HEK293 (cell line): Measurements from ENCODE around the gene PDZD8.

ENCODE experiments used
- CTCF ChIP-seq: fragments of 450-650 bp; formaldehyde crosslinking; IDR thresholded peaks from 2 replicates; pipeline ENCODE4 v1.5.1; 2016; ENCODE audit warnings: missing biosample characterization, missing genetic modification characterization
- GLI2 ChIP-seq: fragments of 450-650 bp; formaldehyde crosslinking; IDR thresholded peaks from 2 replicates; pipeline ENCODE4; 2017; ENCODE audit warnings: missing biosample characterization, missing genetic modification characterization, low read depth, borderline replicate concordance
- GLIS2 ChIP-seq: fragments of 450-650 bp; formaldehyde crosslinking; IDR thresholded peaks from 2 replicates; pipeline ENCODE4 v1.5.1; 2016; ENCODE audit warnings: missing biosample characterization, missing genetic modification characterization
- KLF1 ChIP-seq: fragments of 450-650 bp; formaldehyde crosslinking; IDR thresholded peaks from 2 replicates; pipeline ENCODE4 v1.5.1; 2016; ENCODE audit warnings: missing biosample characterization, missing genetic modification characterization
- KLF10 ChIP-seq: fragments of 450-650 bp; IDR thresholded peaks from 2 replicates; pipeline ENCODE4 v1.5.1; 2018; ENCODE audit warnings: missing biosample characterization, mild to moderate bottlenecking, missing genetic modification characterization
- MYNN ChIP-seq: fragments of 450-650 bp; formaldehyde crosslinking; IDR thresholded peaks from 2 replicates; pipeline ENCODE4 v1.5.1; 2016; ENCODE audit warnings: missing biosample characterization, missing genetic modification characterization, borderline replicate concordance
- SP7 ChIP-seq: fragments of 450-650 bp; formaldehyde crosslinking; IDR thresholded peaks from 2 replicates; pipeline ENCODE4 v1.5.1; 2016; ENCODE audit warnings: missing biosample characterization, missing genetic modification characterization
- ZBTB44 ChIP-seq: fragments of 450-650 bp; IDR thresholded peaks from 2 replicates; pipeline ENCODE4 v1.5.1; 2018; ENCODE audit warnings: missing biosample characterization, mild to moderate bottlenecking, missing genetic modification characterization
- ZEB2 ChIP-seq: fragments of 450-650 bp; formaldehyde crosslinking; IDR thresholded peaks from 2 replicates; pipeline ENCODE4 v1.5.1; 2016; ENCODE audit warnings: missing biosample characterization, missing genetic modification characterization
- ZNF112 ChIP-seq: fragments of 450-650 bp; formaldehyde crosslinking; IDR thresholded peaks from 2 replicates; pipeline ENCODE4 v1.5.0; 2017; ENCODE audit warnings: missing biosample characterization, missing genetic modification characterization
- ZNF155 ChIP-seq: fragments of 450-650 bp; formaldehyde crosslinking; IDR thresholded peaks from 2 replicates; pipeline ENCODE4 v1.5.1; 2016; ENCODE audit warnings: missing biosample characterization, missing genetic modification characterization
- ZNF18 ChIP-seq: fragments of 450-650 bp; formaldehyde crosslinking; IDR thresholded peaks from 2 replicates; pipeline ENCODE4 v1.5.1; 2016; ENCODE audit warnings: missing biosample characterization, missing genetic modification characterization
- ZNF26 ChIP-seq: fragments of 450-650 bp; formaldehyde crosslinking; IDR thresholded peaks from 2 replicates; pipeline ENCODE4 v1.5.1; 2016; ENCODE audit warnings: missing biosample characterization, missing genetic modification characterization
- ZNF280D ChIP-seq: fragments of 450-650 bp; formaldehyde crosslinking; IDR thresholded peaks from 2 replicates; pipeline ENCODE4 v1.5.1; 2016; ENCODE audit warnings: missing biosample characterization, missing genetic modification characterization
- ZNF341 ChIP-seq: fragments of 450-650 bp; formaldehyde crosslinking; IDR thresholded peaks from 2 replicates; pipeline ENCODE4; 2016; ENCODE audit warnings: low read depth, missing biosample characterization, missing genetic modification characterization
- ZNF354C ChIP-seq: fragments of 450-650 bp; formaldehyde crosslinking; IDR thresholded peaks from 2 replicates; pipeline ENCODE4 v1.5.1; 2016; ENCODE audit warnings: missing biosample characterization, missing genetic modification characterization, low read depth, borderline replicate concordance
- ZNF366 ChIP-seq: fragments of 450-650 bp; formaldehyde crosslinking; conservative IDR thresholded peaks from 2 replicates; pipeline ENCODE4 v1.5.1; 2016; ENCODE audit warnings: missing biosample characterization, missing genetic modification characterization
- ZNF37A ChIP-seq: fragments of 450-650 bp; IDR thresholded peaks from 2 replicates; pipeline ENCODE4 v1.5.1; 2018; ENCODE audit warnings: missing biosample characterization, missing genetic modification characterization
- ZNF521 ChIP-seq: fragments of 450-650 bp; formaldehyde crosslinking; IDR thresholded peaks from 2 replicates; pipeline ENCODE4 v1.5.1; 2017; ENCODE audit warnings: missing biosample characterization, mild to moderate bottlenecking, missing genetic modification characterization
- ZNF530 ChIP-seq: fragments of 450-650 bp; formaldehyde crosslinking; IDR thresholded peaks from 2 replicates; pipeline ENCODE4 v1.5.1; 2016; ENCODE audit warnings: low read depth, missing biosample characterization, missing genetic modification characterization
- ZNF555 ChIP-seq: fragments of 450-650 bp; formaldehyde crosslinking; conservative IDR thresholded peaks from 2 replicates; pipeline ENCODE4 v1.5.1; 2017; ENCODE audit warnings: missing biosample characterization, mild to moderate bottlenecking, missing genetic modification characterization, inconsistent platforms
- ZNF558 ChIP-seq: fragments of 450-650 bp; formaldehyde crosslinking; IDR thresholded peaks from 2 replicates; pipeline ENCODE4 v1.5.1; 2016; ENCODE audit warnings: missing biosample characterization, missing genetic modification characterization
- ZNF571 ChIP-seq: fragments of 450-650 bp; formaldehyde crosslinking; IDR thresholded peaks from 2 replicates; pipeline ENCODE4 v1.5.0; 2017; ENCODE audit warnings: missing biosample characterization, missing genetic modification characterization
- ZNF600 ChIP-seq: fragments of 450-650 bp; formaldehyde crosslinking; IDR thresholded peaks from 2 replicates; pipeline ENCODE4 v1.5.1; 2016; ENCODE audit warnings: missing biosample characterization, missing genetic modification characterization
- ZNF610 ChIP-seq: fragments of 450-650 bp; formaldehyde crosslinking; IDR thresholded peaks from 2 replicates; pipeline ENCODE4 v1.5.1; 2016; ENCODE audit warnings: missing biosample characterization, missing genetic modification characterization, borderline replicate concordance
- ZNF621 ChIP-seq: fragments of 450-650 bp; formaldehyde crosslinking; IDR thresholded peaks from 2 replicates; pipeline ENCODE4 v1.5.1; 2017; ENCODE audit warnings: missing biosample characterization, missing genetic modification characterization
- ZNF629 ChIP-seq: fragments of 450-650 bp; formaldehyde crosslinking; IDR thresholded peaks from 2 replicates; pipeline ENCODE4 v1.5.1; 2017; ENCODE audit warnings: missing biosample characterization, missing genetic modification characterization
- ZNF792 ChIP-seq: fragments of 450-650 bp; formaldehyde crosslinking; IDR thresholded peaks from 2 replicates; pipeline ENCODE4 v1.5.1; 2016; ENCODE audit warnings: missing biosample characterization, missing genetic modification characterization
- ZNF843 ChIP-seq: fragments of 450-650 bp; formaldehyde crosslinking; IDR thresholded peaks from 2 replicates; pipeline ENCODE4 v1.5.1; 2016; ENCODE audit warnings: missing biosample characterization, missing genetic modification characterization

Gene PDZD8

GRCh38 chr10:117375360-117376178 lies at the start of gene PDZD8 (continued):
- TF ChIP-seq ZNF610 (tag by site-specific recombination) (peak; percentile 82; the same call in 1 of the 2 replicates), ZNF37A (no peak), SP7 (tag by site-specific recombination) (peak; percentile 89), ZNF521 (tag by site-specific recombination) (no peak), GLIS2 (tag by site-specific recombination) (peak; percentile 72), ZNF280D (tag by site-specific recombination) (no peak), ZNF571 (tag by site-specific recombination) (no peak), ZBTB44 (tag by site-specific recombination) (0 out of 2 replicates have a peak, but pooled peaks have one; percentile 3), ZNF112 (no peak), CTCF (no peak; the same call in 1 of the 2 replicates), ZNF555 (tag by site-specific recombination) (no peak), ZNF629 (peak; percentile 88), ZNF18 (tag by site-specific recombination) (no peak; the same call in 1 of the 2 replicates), ZNF341 (tag by site-specific recombination) (peak; percentile 97), KLF10 (tag by site-specific recombination) (no peak; the same call in 1 of the 2 replicates), ZEB2 (tag by site-specific recombination) (peak; percentile 94), ZNF530 (tag by site-specific recombination) (no peak), ZNF600 (tag by site-specific recombination) (peak; percentile 93), ZNF558 (tag by site-specific recombination) (no peak), KLF1 (peak; percentile 28; the same call in 1 of the 2 replicates), ZNF366 (tag by site-specific recombination) (peak; percentile 94), ZNF155 (tag by site-specific recombination) (no peak), ZNF792 (tag by site-specific recombination) (0 out of 2 replicates have a peak, but pooled peaks have one; percentile 40), MYNN (no peak), ZNF354C (tag by site-specific recombination) (no peak), GLI2 (no peak), ZNF26 (no peak), ZNF621 (tag by site-specific recombination) (no peak), ZNF843 (tag by site-specific recombination) (peak; percentile 83)
